Osteocyte (in vitro differentiated cells): ENCODE data around the gene DHRS3. TPM values are rescaled to one million over a fixed set of nuclear protein-coding genes. Genes with fewer than 3 reads are reported as not detected.

ENCODE experiments used
- DNase-seq: peaks from one replicate; pipeline ENCODE4 v3.0.0; 2021; ENCODE audit warnings: mixed read lengths; ENCODE audit not compliant: unreplicated experiment; ENCODE audit errors: extremely low spot score
- H3K27ac Mint-ChIP-seq: one replicate; pipeline ENCODE4 v1.8.0; 2021; ENCODE audit warnings: mild to moderate bottlenecking, mixed read lengths; ENCODE audit not compliant: unreplicated experiment
- H3K27me3 Mint-ChIP-seq: one replicate; pipeline ENCODE4 v1.8.0; 2021; ENCODE audit warnings: mixed read lengths; ENCODE audit not compliant: unreplicated experiment
- H3K36me3 Mint-ChIP-seq: one replicate; pipeline ENCODE4 v1.8.0; 2021; ENCODE audit warnings: mixed read lengths; ENCODE audit not compliant: unreplicated experiment
- H3K4me1 Mint-ChIP-seq: one replicate; pipeline ENCODE4 v1.8.0; 2021; ENCODE audit warnings: mixed read lengths; ENCODE audit not compliant: unreplicated experiment
- H3K4me3 Mint-ChIP-seq: one replicate; pipeline ENCODE4 v1.8.0; 2021; ENCODE audit warnings: mild to moderate bottlenecking, moderate library complexity, mixed read lengths; ENCODE audit not compliant: unreplicated experiment
- H3K9me3 Mint-ChIP-seq: one replicate; pipeline ENCODE4 v1.8.0; 2021; ENCODE audit warnings: mixed read lengths; ENCODE audit not compliant: unreplicated experiment
- CTCF ChIP-seq: fragments of 200-600 bp; sonication (generic); IDR thresholded peaks from 2 replicates; pipeline ENCODE4 v1.5.0; 2021; ENCODE audit warnings: antibody characterized with exemption, mild to moderate bottlenecking, moderate library complexity
- total RNA-seq: library from RNA; stranded (reverse); gene quantifications from 2 replicates; pipeline ENCODE4 v1.2.1, GENCODE V29; 2021

Gene DHRS3
- total RNA-seq, 1 donor from 2014 or later = 52.5 TPM

DNA sequence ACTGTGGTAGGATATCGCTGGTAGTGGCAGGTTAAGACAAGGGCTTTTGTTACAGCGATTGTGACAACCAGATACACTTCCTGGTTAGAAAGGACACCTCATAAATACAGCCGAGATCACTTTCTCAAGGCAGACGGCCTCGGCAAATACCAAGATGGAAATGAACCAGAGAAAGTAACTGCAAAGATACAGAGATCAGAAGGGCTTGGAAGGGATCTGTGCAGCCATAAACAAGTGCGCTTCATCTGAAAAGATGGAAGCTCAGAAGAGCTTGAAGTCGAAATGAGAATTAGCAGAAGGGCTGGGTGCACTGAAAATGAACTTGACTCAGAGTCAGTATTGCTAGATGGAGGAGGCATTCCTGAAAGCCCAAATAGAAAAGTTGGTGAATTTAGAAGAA, 7.1 kb downstream of the DHRS3 start:
- H3K4me1 Mint-ChIP-seq = peaks cover 19% of the 10 kb centered on the region
- H3K4me3 Mint-ChIP-seq = no peak overlapping the region
- peaks cover 3% of the 10 kb centered on the region for H3K9me3 Mint-ChIP-seq
- H3K36me3 Mint-ChIP-seq = peaks cover 27% of the 10 kb centered on the region
- H3K27ac Mint-ChIP-seq = no peak overlapping the region
- H3K27me3 Mint-ChIP-seq = peaks cover 4% of the 10 kb centered on the region
- DNase-seq = no peak
- TF ChIP-seq CTCF = no peak

GRCh38 chr1:12610305-12610935, 7.6 kb downstream of the DHRS3 start:
- H3K27me3 Mint-ChIP-seq = peaks cover 4% of the 10 kb centered on the region

DNA sequence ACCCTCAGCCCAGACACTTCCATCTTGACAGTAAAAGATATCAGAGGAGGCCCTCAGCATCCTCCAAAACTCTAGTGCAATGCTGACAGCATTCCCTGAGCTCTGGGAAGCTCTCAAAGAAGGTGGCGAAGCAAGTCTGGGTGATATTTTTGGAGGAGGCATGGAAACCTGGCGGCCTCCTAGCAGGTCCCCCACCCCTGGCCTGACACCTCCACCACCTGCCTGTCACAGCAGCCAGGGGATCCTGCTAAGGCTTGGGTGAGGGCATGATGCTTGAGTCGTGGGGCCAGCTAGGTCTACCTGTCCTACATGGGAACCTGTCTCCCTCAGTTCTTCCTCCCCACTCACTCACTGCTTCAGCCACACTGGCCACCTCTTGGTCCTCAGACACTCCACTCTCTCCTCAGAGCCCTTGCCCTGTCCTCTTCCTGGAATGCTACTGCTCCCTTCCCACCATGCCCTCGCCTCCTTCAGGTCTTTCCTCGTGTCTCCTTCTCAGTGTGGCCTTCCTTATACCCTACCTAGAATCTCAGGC, 8.5 kb downstream of the DHRS3 start:
- H3K4me1 Mint-ChIP-seq = peaks cover 6% of the 10 kb centered on the region
- no peak for DNase-seq
- H3K4me3 Mint-ChIP-seq = no peak overlapping the region
- peaks cover 4% of the 10 kb centered on the region for H3K27me3 Mint-ChIP-seq
- H3K9me3 Mint-ChIP-seq = peaks cover 3% of the 10 kb centered on the region
- peaks cover 25% of the 10 kb centered on the region for H3K36me3 Mint-ChIP-seq
- no peak overlapping the region for H3K27ac Mint-ChIP-seq
- TF ChIP-seq CTCF = no peak

More at GRCh38 chr1:12610305-12610935, 7.6 kb downstream of the DHRS3 start:
- Mint-ChIP-seq H3K9me3 (peaks cover 3% of the 10 kb centered on the region), H3K4me1 (peaks cover 14% of the 10 kb centered on the region), H3K36me3 (peaks cover 27% of the 10 kb centered on the region), H3K4me3 (no peak overlapping the region), H3K27ac (no peak overlapping the region)
- no peak for TF ChIP-seq CTCF
- no peak for DNase-seq

- Mint-ChIP-seq H3K4me1 (peaks cover 13% of the 10 kb centered on the region), H3K36me3 (peaks cover 25% of the 10 kb centered on the region), H3K27ac (no peak overlapping the region), H3K9me3 (peaks cover 3% of the 10 kb centered on the region), H3K27me3 (peaks cover 4% of the 10 kb centered on the region), H3K4me3 (no peak overlapping the region)
- DNase-seq = no peak
- no peak for TF ChIP-seq CTCF
Observed at GRCh38 chr1:12608311-12608957, 9.6 kb downstream of the DHRS3 start.

- peaks cover 16% of the 10 kb centered on the region for H3K4me1 Mint-ChIP-seq
- H3K4me3 Mint-ChIP-seq = no peak overlapping the region
- no peak overlapping the region for H3K27ac Mint-ChIP-seq
- no peak for DNase-seq
- H3K9me3 Mint-ChIP-seq = peaks cover 3% of the 10 kb centered on the region
- peaks cover 1% of the 10 kb centered on the region for H3K27me3 Mint-ChIP-seq
- peaks cover 19% of the 10 kb centered on the region for H3K36me3 Mint-ChIP-seq
- TF ChIP-seq CTCF = no peak
Observed at GRCh38 chr1:12607263-12607662, 10.7 kb downstream of the DHRS3 start.
